NCI-H146 treated with DMSO at 0.1 percent for 48 hours (cell line): ENCODE results near the gene USP34.
"Not testable (repeated sequence)": the region's sequence is repeated elsewhere in the genome, so short reads cannot be mapped to it uniquely, and the experiment has no call there.

Source experiments
- DNase-seq: peaks from one replicate; lab custom pipeline; 2025; ENCODE audit not compliant: unreplicated experiment; lab: John Stamatoyannopoulos, UW

USP34 gene

DNA sequence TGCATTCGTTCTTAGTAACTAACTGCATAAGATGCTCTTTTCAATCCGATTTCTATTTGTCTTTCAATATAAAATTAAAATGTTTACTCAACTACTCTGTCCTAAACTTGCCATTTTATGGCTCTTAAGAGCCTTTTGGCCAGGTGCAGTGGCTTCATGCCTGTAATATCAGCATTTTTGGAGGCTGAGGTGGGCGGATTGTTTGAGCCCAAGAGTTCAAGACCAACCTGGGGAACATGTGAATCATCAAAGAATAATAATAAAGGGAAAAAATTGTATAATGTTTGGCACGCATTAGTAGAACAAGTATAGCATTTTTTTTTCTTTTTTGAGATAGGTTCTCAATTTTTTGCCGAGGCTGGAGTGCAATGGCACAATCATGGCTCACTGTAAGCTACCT lies 216.4 kb downstream of the USP34 start:
- DNase-seq = no peak

- DNase-seq = no peak
These were observed 217.8 kb downstream of the USP34 start for GRCh38 chr2:61253136-61253535.

GRCh38 chr2:61252031-61252430 lies 218.9 kb downstream of the USP34 start:
- DNase-seq = no peak

- DNase-seq = no peak
These were observed 221.3 kb downstream of the USP34 start for GRCh38 chr2:61249521-61250071.

DNA sequence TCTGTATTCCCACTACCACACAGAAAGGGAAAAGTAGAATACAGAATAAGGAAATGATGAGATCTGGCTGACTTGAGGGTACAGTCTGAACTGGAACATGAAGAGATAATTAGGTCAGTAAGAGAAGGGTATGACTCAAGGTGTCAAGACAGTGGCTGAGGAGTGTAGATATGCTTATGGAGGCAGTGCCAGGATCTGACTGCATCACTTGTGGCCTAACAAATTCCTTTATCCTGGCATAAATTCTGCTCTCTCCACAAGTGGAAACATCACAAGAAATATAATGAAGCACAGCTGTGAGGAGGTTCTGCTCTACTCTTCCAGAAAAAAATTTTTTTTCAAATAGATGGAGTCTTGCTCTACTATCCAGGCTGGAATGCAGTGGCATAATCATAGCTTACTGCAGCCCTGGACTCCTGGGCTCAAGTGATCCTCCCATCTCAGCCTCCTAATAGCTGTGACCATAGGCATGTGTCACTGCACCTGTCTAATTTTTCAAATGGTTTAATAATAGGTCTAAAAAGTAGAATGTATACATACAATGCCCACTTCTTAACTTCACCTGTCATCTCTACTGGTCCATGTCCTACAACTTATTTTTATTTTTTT lies 223.6 kb downstream of the USP34 start:
- no peak for DNase-seq

DNA sequence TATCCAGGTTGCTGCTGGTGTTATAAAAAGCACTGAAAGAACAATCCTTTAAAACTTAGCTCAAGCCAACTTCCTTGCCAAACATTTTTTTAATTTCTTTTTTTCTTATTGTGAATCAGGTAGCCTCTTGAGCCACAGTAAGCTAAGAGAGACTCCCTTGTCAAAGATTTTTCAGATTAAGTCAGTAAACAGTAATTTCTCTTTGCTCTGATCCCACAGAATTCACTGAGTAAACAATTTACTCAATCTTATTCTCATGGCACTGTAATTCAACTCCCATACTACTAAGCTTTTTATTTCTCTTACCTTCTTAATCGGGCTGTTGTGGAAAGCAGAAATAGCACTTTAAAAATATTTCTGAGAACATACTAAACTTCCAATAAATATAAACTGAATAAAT lies 226.2 kb downstream of the USP34 start:
- no peak for DNase-seq

DNA sequence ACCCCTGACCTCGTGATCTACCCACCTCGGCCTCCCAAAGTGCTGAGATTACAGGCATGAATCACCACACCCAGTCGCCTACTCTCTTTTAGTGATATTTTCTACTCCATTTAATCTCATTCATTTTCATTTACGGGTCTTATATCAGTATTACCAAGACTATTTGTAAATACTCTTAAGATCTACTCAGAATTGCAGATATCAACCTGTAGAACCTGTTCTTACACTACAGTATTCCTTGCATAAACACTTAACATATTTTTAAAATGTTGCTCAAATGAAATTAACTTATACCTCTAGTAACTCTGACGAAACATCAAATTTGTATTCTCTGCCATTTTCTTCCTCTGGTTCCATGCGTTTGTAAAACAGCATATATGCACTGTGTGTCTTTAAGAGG lies 229.6 kb downstream of the USP34 start:
- no peak for DNase-seq

DNA sequence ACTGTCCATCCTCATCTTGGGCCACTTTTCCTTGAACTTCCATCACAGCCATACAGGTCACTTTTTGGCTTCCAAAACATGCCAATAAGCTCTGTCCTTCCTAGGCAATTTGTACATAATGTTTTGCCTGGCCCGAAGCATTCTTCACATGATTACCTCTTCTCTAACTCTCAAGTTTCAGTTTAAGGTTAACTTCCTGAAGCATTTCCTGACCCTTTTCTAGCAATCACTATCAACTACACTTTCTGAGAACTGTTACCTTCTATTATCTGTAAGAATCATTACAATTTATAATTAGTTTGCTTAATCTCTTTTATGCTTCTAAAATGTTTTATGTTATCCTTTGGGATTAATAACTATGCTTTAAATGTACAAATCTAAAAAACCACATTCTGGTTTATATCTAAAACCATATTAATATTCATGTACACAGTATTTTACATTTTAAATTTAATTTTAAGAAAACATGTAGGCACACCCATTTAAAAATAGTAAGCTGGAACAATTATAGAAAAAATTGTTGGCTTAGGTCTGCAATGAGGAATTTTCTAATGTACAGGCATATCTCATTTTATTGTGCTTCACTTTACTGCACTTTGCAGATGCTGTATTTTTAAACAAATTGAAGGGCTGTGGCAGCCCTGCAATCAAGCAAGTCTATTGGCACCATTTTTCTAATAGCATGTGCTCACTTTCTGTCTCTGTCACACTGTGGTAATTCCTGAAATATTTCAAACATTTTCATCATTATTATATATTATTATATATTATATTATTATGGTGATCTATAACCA lies 232.5 kb downstream of the USP34 start:
- no peak for DNase-seq

GRCh38 chr2:61235716-61236115 lies 235.2 kb downstream of the USP34 start:
- no peak for DNase-seq

DNA sequence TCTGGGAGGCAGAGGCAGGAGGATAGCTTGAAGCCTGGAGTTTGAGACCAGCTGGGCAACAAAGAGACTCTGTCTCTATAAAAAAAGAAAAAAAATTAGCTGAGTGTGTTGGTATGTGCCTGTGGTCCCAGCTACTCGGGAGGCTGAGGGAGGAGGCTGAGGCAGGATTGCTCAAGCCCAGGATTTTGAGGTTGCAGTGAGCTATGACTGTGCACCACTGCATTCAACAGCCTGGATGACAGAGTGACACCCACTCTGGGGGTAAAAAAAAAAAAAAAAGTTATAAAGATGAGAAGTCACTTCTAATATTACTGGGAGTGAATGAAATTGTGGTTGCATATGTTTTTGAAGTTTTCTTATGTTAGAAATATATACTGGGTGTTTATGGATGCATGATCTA lies 237.3 kb downstream of the USP34 start:
- no peak for DNase-seq

DNA sequence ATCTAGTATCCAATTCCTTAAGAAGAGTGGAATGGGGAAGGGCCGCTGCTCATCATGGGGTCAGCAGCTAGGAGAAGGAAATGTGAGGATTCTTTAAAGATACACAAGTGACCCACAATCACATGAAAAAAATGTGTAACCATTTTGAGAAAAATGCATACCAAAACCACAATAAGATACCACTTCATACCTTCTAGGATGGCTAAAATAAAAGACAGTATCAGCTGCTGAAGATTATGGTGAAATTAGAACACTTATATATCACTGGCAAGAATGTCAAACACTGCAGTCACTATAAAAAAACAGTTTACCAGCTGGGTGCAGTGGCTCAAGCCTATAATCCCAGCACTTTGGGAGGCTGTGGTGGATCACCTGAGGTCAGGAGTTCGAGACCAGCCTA lies 241.0 kb downstream of the USP34 start:
- no peak for DNase-seq

- no peak for DNase-seq
These were observed 248.3 kb downstream of the USP34 start for GRCh38 chr2:61222567-61222966.

DNA sequence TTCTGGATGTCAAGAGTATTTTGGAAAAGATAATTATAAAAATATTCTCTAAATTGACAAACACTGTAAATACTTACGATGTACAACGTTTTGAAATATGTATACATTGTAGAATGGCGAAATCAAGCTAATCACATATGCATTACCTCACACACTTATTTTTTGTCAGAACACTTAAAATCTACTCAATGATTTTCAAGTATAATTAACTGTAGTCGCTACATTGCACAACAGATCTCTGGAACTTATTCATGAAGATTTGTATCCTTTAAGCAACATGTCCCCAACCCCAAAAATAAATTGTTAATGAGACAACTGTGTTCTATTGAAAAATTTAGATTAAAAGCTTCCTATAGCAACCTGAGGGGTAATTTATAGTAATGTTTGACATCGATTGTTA lies 249.1 kb downstream of the USP34 start:
- DNase-seq = no peak

- no peak for DNase-seq
These were observed 250.1 kb downstream of the USP34 start for GRCh38 chr2:61220768-61221167.

DNA sequence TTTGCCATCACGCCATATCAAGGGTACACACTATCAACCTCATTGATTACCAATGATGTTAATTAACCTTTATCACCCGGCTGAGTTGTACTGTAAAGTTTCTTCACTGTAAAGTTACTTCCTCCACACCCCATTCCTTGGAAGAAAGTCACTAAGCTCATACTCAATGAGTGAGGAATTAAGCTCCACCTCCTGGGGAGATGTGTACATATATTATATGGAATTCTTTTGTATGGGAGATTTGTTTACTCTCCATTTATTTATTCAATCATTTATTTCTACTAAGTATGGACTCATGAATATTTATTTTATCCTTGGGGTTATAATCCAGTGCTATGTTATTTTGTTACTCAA lies 252.1 kb downstream of the USP34 start:
- no peak for DNase-seq

DNA sequence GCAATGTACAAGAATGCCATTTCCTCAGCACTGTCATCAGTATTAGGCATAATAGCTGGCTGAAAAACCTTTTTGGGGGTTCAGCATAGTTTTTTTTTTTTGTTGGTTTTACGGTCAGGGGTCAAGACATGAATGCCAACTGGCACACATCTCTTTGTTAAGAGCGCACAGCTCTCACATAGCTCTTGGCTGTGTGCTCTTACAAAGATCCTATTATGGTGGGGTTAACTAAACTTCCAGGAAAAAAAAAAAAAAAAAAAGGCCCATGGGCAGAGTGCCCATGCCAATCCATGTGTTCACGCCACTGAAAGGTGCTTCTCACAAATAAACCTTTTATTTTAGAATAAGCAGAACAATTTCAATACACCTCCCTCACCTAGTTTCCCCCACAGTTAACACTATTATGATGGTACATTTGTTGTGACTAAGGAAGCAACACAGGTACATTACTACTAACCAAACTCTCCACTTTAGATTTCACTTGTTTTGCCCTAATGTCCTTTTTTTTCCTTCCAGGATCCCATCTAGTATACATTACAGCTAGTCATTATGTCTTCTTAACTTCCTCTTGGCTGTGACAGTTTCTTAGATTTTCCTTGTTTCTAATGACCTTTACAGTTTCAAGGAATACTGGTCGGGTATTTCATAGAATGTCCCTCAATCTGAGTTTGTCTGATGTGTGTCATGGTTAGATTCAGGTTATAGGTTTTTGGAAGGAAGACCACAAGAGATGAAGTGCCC lies 252.6 kb downstream of the USP34 start:
- DNase-seq = no peak

DNA sequence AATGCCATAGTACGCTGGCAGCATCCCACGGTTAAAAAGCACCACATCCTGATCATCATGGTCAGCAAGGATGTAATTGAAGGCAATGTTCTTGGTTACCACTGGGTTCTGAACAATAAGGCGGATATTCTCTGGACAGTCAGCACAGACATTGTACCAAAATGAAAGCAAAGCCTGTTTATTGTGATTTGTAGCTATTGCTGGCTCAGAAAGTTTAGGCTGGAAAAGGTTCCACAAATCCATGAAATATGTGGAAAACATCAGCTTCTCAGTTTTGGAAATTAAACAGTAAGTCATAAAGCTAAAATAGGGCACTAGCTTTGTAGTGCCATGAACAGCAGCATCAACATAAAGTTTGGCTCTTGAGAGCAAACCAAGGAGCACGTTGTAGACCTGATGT lies 256.7 kb downstream of the USP34 start:
- DNase-seq = no peak

GRCh38 chr2:61210332-61210981 lies 260.4 kb downstream of the USP34 start:
- no peak for DNase-seq

- no peak for DNase-seq
These were observed 265.8 kb downstream of the USP34 start for GRCh38 chr2:61205132-61205531.

GRCh38 chr2:61196671-61197070 lies 274.2 kb downstream of the USP34 start:
- DNase-seq = no peak

DNA sequence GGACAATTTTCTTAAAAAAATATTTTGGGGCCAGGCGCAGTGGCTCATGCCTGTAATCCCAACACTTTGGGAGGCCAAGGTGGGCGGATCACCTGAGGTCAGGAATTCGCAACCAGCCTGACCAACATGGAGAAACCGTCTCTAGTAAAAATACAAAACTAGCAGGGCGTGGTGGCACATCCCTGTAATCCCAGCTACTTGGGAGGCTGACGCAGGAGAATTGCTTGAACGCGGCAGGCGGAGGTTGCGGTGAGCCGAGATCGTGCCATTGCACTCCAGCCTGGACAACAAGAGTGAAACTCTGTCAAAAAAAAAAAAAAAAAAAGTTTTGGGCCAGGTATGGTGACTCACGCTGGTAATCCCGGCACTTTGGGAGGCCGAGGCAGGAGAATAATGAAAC lies 276.2 kb downstream of the USP34 start:
- not testable (repeated sequence) for DNase-seq
